Skeletal muscle tissue (tissue), 4 donors: Measurements from ENCODE around the gene ADCYAP1R1. TPM values are rescaled to one million over a fixed set of nuclear protein-coding genes. Genes with fewer than 3 reads are reported as not detected.

Experiments
- H3K27ac ChIP-seq: one replicate; pipeline ENCODE4 v1.7.0; 2013; ENCODE audit warnings: mild to moderate bottlenecking, low read depth, low read length, inconsistent platforms
- H3K27me3 ChIP-seq, 3 donors: one replicate each; pipeline ENCODE4 v1.7.0; 2013; ENCODE audit warnings: low read length in 3 of 3; ENCODE audit not compliant: control insufficient read depth in 3 of 3, insufficient read depth in 3 of 3
- H3K36me3 ChIP-seq, 3 donors: one replicate each; pipeline ENCODE4 v1.7.0; 2013; ENCODE audit warnings: low read length in 3 of 3; ENCODE audit not compliant: control insufficient read depth in 3 of 3, insufficient read depth in 3 of 3
- H3K4me1 ChIP-seq, 3 donors: one replicate each; pipeline ENCODE4 v1.7.0; 2013; ENCODE audit warnings: low read length in 3 of 3, mild to moderate bottlenecking in 3 of 3; ENCODE audit not compliant: control insufficient read depth in 3 of 3, insufficient read depth in 3 of 3
- H3K4me3 ChIP-seq, 3 donors: one replicate each; pipeline ENCODE4 v1.7.0; 2013; ENCODE audit warnings: low read length in 3 of 3
- H3K9ac ChIP-seq, 3 donors: one replicate each; pipeline ENCODE4 v1.7.0; 2013; ENCODE audit warnings: low read length in 3 of 3, mild to moderate bottlenecking in 3 of 3, moderate library complexity in 2 of 3, low read depth in 1 of 3
- H3K9me3 ChIP-seq, 3 donors: one replicate each; pipeline ENCODE4 v1.7.0; 2013; ENCODE audit warnings: low read length in 3 of 3; ENCODE audit not compliant: control insufficient read depth in 3 of 3
- total RNA-seq: library from RNA; depleted of rRNA; stranded (reverse); fragments of >200 nt; gene quantifications from one replicate; pipeline ENCODE4 v1.2.3, GENCODE V29; 2014
- donor health status: Osteomylitis.

ADCYAP1R1 gene
- total RNA-seq, 1 donor from 2014 or later = 7.8 TPM

DNA sequence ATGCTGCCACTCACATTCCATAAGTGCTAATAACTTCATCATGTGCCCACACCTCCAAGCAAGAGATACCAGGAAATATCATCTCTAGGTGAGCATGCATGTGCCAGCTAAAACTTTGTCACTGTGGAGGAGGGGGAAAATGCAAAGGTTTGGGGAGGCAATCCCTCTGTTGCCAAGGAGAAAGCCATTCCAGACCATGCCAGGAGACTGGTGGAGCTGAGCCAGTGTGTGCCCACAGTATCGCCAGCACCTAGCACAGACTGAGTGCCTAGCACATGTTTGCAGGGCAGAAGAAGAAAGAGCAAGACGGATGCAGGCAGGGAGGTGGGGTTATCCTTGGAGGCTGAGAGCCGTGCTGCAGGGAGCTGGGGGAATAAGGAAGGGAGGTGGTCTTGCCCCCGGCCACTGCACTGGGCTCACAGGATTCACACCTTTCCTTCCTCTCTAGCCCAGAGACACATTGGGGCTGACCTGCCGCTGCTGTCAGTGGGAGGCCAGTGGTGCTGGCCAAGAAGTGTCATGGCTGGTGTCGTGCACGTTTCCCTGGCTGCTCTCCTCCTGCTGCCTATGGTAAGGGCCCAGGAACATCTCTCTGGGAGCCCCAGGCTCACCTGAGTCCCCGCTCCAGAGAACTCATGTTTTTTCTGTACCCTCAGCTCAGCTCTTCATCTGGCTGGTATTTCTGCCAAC is 10.8 kb downstream of the ADCYAP1R1 start:
- H3K9ac ChIP-seq = no peak overlapping the region

DNA sequence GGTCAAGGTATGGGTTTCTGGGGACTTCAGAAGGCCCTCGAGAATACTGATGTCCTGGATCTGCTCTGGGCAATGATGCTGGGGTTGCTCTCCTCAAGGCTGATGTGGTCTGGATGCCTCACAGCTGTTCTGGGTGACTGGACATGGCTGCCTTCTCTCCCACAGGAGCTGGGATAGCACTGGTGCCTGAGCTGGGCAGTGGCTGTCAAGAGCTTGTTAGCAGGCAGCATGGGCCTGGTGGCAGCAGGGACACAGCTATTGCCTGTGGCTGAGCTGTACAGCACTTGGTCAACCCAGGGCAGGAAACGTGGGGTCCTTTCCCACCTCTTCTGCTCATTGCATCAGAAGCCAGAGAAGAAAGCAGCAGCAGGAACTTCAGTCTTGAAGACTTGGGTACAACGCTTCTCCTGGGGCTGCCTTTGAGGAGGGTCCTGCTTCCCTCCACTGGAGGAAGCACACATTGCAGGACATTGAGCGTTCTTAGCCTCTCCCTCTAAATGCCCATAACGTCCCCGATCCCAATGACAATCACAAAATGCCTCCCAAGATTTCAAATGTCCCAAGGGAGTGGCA is 13.0 kb downstream of the ADCYAP1R1 start:
- H3K9me3 ChIP-seq = no peaks in the 10 kb centered on the region
- no peaks in the 10 kb centered on the region for H3K36me3 ChIP-seq
- H3K4me1 ChIP-seq = no peaks in the 10 kb centered on the region
- peaks cover 0 to 3% (median 0%) of the 10 kb centered on the region in 3 donors for H3K27me3 ChIP-seq
- no peak overlapping the region for H3K4me3 ChIP-seq
- no peak overlapping the region for H3K9ac ChIP-seq
- no peak overlapping the region for H3K27ac ChIP-seq

More for the DNA sequence above, 10.8 kb downstream of the ADCYAP1R1 start:
- H3K9me3 ChIP-seq = no peaks in the 10 kb centered on the region
- H3K4me1 ChIP-seq = no peaks in the 10 kb centered on the region
- peaks cover 0 to 8% (median 7%) of the 10 kb centered on the region in 3 donors for H3K27me3 ChIP-seq
- no peaks in the 10 kb centered on the region for H3K36me3 ChIP-seq
- no peak overlapping the region for H3K27ac ChIP-seq
- H3K4me3 ChIP-seq = no peak overlapping the region

DNA sequence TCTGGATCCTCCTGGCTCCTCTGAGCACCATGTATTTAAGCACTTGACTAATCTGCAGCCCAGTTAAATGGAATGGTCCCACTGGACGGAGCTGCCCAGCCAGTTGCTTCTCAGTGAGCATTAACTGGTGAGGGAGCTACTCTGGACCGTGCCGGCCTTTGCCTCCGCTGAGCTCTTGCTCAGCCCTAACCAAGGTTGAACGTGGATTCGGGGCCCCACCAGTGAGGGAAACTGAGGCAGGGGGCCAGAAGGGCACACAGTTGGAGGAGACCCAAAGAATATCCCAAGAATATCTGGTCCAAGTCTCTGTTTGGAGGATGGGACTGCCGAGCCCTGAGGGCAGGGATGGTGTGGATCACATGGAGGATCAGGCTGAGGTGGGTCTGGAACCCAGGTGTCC is 13.7 kb downstream of the ADCYAP1R1 start:
- Histone ChIP-seq H3K36me3 (no peaks in the 10 kb centered on the region), H3K9ac (no peak overlapping the region), H3K27ac (no peak overlapping the region), H3K4me3 (no peak overlapping the region), H3K9me3 (no peaks in the 10 kb centered on the region), H3K4me1 (no peaks in the 10 kb centered on the region), H3K27me3 (peaks cover 0 to 3% (median 0%) of the 10 kb centered on the region in 3 donors)

DNA sequence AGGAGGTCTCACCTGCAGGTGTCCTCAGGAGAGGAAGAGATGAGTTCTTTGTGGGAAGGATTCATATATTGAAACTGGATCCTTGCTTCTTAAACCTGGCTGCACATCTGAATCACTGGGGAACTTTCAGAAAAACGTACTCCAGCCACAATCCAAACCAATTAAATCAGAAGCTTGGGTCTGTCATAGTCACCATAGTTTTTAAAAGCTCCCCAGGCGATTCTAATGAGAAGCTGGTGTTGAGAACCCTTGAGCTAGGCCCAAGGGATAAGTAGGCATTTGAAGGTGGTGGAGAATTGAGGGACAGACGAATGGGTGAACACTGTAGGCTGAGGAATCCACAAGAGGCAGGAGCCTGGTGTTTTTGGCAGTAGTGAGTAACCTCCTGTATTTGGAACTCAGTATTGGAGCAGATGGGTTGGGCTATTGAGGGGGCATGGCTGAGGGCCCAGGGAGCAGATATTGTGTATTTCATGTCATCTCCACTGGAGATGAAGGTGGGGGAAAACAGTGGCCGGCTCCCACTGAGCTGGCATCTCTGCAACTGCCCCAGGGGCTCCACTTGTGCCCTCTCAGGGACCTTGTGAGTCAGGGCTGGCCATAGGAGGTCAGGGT is 14.5 kb downstream of the ADCYAP1R1 start:
- H3K4me3 ChIP-seq = no peak overlapping the region
- no peaks in the 10 kb centered on the region for H3K36me3 ChIP-seq
- no peak overlapping the region for H3K27ac ChIP-seq
- H3K4me1 ChIP-seq = no peaks in the 10 kb centered on the region
- H3K9ac ChIP-seq = no peak overlapping the region
- no peaks in the 10 kb centered on the region for H3K9me3 ChIP-seq
- peaks cover 0 to 3% (median 0%) of the 10 kb centered on the region in 3 donors for H3K27me3 ChIP-seq

DNA sequence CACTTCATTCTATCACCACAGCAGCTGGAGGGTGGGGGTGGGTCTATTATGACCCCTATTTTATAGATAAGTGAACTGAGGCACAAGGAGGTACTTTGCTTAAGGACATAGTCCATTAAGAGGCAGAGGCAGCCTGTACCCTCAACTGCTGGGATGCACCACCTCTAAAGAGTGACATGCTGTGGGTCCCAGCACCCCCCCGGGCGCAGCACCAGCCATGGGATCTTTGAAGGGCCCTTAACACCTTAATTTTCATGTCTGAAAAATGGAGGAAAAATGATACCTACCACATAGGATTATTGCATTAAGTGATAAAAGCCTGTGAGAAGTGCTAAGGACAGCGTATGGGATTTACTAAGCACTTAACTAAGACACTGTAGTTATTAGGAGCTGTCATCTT is 15.4 kb downstream of the ADCYAP1R1 start:
- H3K27ac ChIP-seq = no peak overlapping the region
- H3K9me3 ChIP-seq = no peaks in the 10 kb centered on the region
- no peaks in the 10 kb centered on the region for H3K36me3 ChIP-seq
- H3K4me1 ChIP-seq = no peaks in the 10 kb centered on the region
- no peak overlapping the region for H3K9ac ChIP-seq
- H3K27me3 ChIP-seq = peaks cover 0 to 3% (median 0%) of the 10 kb centered on the region in 3 donors
- H3K4me3 ChIP-seq = no peak overlapping the region

DNA sequence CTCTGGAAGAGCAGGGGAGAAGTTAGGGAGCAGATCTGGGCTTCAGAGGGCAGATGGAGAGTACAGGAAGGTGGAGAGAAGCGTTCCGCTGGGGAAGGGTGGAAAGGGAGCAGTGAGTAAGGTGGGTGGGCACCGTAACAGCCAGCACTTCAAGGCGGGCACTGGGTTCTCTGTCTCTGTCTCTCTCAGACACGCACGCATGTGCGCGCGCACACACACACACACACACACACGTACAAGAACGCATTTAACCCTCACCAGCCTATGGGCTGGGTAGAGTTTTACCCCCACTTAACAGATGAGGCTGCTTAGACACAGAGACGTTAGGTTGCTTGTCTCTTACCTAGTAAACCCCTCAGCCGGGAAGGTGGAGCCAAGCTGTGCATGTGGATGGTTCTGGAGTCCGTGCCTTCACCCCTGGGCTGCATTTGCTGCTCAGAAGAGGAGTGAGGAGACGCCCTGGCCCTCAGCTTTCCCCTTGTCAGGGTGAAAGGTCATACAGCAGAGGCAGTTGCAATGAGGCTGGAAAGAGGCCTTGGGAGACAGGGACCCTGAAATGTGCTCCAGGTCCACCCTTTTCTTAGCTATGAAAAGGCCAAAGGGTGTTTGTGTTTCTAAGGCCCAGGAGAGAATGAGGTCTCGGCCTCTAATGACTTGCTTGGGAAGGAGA is 16.0 kb downstream of the ADCYAP1R1 start:
- Histone ChIP-seq H3K4me1 (no peaks in the 10 kb centered on the region), H3K4me3 (no peak overlapping the region), H3K27ac (no peak overlapping the region), H3K9me3 (no peaks in the 10 kb centered on the region), H3K9ac (no peak overlapping the region), H3K36me3 (no peaks in the 10 kb centered on the region), H3K27me3 (peaks cover 0 to 3% (median 0%) of the 10 kb centered on the region in 3 donors)

DNA sequence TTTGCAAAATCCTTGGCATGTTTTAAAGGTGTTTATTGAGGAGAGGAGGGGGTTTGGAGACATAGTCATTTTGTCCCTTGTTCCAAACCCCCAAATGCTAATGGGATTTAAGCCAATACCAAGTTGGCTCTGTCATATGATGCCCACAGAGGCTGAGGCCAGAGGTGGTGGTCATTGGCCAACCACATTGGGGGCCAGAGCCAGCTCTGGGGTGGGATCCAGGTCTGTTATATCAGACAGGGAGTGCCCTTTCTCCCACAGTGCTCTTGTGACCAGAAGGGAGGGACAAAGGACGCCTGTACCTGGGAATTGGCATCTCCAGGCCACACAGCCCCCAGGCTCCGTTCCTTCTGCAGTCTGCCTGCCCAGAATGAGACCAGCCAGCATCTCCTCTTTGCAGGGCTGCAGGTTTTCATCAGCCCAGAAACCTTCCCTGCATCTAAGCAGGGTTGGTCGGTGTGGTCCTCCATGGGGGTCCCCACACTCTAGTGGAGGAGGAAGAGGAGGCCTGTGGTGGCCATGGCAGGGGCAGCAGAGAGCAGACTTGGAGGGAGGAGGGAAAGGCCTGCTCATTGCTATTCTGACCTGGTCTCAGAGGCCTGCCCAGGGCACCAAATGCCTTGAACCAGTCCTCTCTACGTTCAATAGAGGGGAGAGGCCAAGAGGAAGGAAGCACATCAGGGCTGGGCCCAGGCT is 17.9 kb downstream of the ADCYAP1R1 start:
- Histone ChIP-seq H3K4me3 (no peak overlapping the region), H3K36me3 (no peaks in the 10 kb centered on the region), H3K4me1 (peaks cover 0 to 6% (median 0%) of the 10 kb centered on the region in 3 donors), H3K9me3 (no peaks in the 10 kb centered on the region), H3K27me3 (peaks cover 0 to 4% (median 0%) of the 10 kb centered on the region in 3 donors), H3K9ac (no peak overlapping the region), H3K27ac (no peak overlapping the region)

DNA sequence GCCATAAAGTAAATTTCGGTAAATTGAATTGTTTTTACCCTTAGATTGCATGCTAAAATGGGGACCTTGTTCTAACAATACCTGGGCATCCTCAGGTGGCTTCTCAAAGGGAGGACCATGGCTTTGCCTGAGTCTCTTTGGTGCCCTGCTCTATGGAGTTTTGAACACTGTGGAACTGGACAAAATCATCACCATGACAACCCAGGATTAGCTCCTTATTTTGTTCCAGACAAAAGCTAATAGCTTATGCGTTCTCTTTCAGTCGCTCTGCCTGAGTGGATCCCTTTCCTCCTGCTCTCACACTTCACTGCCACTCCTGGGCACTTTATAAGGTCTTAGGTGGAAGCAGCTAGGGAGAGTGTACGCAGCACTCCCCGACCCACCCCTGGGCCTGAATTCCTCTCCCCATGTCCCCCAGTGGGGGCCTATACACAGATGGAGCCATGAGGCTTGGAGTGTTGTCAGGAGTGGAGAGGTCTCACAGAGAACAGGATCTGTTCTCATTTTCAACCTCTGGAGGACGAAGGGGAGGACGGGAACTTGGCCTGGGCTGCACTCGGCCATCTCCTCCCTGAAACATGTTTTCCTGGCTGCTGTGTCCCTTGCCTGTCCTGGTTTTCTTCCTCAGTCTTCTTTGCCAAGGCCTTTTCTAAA is 19.0 kb downstream of the ADCYAP1R1 start:
- no peak overlapping the region for H3K9ac ChIP-seq
- no peak overlapping the region for H3K27ac ChIP-seq
- H3K36me3 ChIP-seq = no peaks in the 10 kb centered on the region
- no peaks in the 10 kb centered on the region for H3K9me3 ChIP-seq
- no peak overlapping the region for H3K4me3 ChIP-seq
- peaks cover 0 to 9% (median 0%) of the 10 kb centered on the region in 3 donors for H3K4me1 ChIP-seq
- H3K27me3 ChIP-seq = peaks cover 0 to 4% (median 3%) of the 10 kb centered on the region in 3 donors

DNA sequence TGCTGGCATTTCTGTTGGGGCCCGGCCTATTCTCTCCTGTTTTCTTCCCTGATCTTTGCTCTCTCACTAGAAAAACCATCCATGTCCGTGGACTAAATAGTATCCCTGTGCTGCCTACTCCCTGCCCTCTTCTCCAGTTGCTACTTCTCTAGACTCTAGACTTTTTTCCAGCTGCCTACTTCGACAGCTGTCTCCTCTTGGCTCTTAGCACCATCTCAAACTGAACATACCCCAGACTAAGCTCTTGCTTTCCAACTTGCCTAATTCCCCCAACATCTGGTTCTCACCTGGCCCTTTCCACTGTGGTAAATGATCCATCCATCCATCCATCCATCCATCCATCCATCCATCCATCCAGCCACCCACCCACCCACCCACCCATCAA is 19.5 kb downstream of the ADCYAP1R1 start:
- Histone ChIP-seq H3K36me3 (no peaks in the 10 kb centered on the region), H3K9me3 (no peaks in the 10 kb centered on the region), H3K9ac (no peak overlapping the region), H3K4me3 (no peak overlapping the region), H3K27ac (no peak overlapping the region), H3K4me1 (peaks cover 0 to 9% (median 0%) of the 10 kb centered on the region in 3 donors), H3K27me3 (peaks cover 0 to 4% (median 3%) of the 10 kb centered on the region in 3 donors)
